Nephron (organoid): Measurements from ENCODE around the gene HMGN4.
"Not testable (repeated sequence)": the region's sequence is repeated elsewhere in the genome, so short reads cannot be mapped to it uniquely, and the experiment has no call there.

Experiments used
- H3K27ac Mint-ChIP-seq, 3 experiments: 2 replicates each; pipeline ENCODE4 v1.8.0; 2020; ENCODE audit warnings: mixed read lengths in 3 of 3, mild to moderate bottlenecking in 2 of 3, moderate library complexity in 1 of 3
- H3K27me3 Mint-ChIP-seq: 2 replicates; pipeline ENCODE4 v1.8.0; 2021; ENCODE audit warnings: low read depth, mild to moderate bottlenecking, moderate library complexity, mixed read lengths
- H3K36me3 Mint-ChIP-seq: 2 replicates; pipeline ENCODE4 v1.8.0; 2020; ENCODE audit warnings: low read depth, mixed read lengths
- H3K4me1 Mint-ChIP-seq: 2 replicates; pipeline ENCODE4 v1.8.0; 2020; ENCODE audit warnings: mixed read lengths
- H3K4me3 Mint-ChIP-seq, 3 experiments: 2 replicates each; pipeline ENCODE4 v1.8.0; 2020; ENCODE audit warnings: mild to moderate bottlenecking in 3 of 3, mixed read lengths in 3 of 3, moderate library complexity in 2 of 3
- H3K9me3 Mint-ChIP-seq: 2 replicates; pipeline ENCODE4 v1.8.0; 2020; ENCODE audit warnings: mixed read lengths
- TF ChIP-seq, protein P1 (sequence below), 3 experiments: fragments of 200-600 bp; sonication (generic); IDR thresholded peaks; one replicate each; pipeline ENCODE4 v1.5.0; 2021; ENCODE audit warnings: antibody characterized with exemption in 3 of 3; ENCODE audit not compliant: unreplicated experiment in 3 of 3

Gene HMGN4

GRCh38 chr6:26507658-26508057, 30.5 kb upstream of the HMGN4 start:
- Mint-ChIP-seq H3K36me3 (no peaks in the 10 kb centered on the region), H3K4me3 (no peak overlapping the region), H3K27ac (no peak overlapping the region), H3K9me3 (no peaks in the 10 kb centered on the region), H3K4me1 (no peaks in the 10 kb centered on the region), H3K27me3 (peaks cover 41% of the 10 kb centered on the region)
- TF ChIP-seq, protein P1, sequence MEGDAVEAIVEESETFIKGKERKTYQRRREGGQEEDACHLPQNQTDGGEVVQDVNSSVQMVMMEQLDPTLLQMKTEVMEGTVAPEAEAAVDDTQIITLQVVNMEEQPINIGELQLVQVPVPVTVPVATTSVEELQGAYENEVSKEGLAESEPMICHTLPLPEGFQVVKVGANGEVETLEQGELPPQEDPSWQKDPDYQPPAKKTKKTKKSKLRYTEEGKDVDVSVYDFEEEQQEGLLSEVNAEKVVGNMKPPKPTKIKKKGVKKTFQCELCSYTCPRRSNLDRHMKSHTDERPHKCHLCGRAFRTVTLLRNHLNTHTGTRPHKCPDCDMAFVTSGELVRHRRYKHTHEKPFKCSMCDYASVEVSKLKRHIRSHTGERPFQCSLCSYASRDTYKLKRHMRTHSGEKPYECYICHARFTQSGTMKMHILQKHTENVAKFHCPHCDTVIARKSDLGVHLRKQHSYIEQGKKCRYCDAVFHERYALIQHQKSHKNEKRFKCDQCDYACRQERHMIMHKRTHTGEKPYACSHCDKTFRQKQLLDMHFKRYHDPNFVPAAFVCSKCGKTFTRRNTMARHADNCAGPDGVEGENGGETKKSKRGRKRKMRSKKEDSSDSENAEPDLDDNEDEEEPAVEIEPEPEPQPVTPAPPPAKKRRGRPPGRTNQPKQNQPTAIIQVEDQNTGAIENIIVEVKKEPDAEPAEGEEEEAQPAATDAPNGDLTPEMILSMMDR (IDR thresholded peaks at IDR 0.05; ENCODE audit: unreplicated experiment in 3 of 3) = no peak

DNA sequence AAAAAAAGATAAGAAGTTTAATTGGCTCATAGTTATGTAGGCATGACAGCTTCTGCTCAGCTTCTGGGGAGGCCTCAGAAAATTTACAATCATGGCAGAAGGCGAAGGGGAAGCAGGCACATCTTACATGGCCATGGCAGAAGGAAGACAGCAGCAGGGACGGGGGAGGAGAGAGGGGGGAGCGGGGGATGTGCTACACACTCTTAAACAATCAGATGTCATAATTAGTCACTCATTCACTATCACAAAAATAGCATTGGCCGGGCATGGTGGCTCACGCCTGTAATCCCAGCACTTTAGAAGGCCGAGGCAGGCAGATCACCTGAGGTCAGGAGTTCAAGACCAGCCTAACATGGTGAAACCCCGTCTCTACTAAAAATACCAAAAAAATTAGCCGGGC, 27.1 kb upstream of the HMGN4 start:
- peaks cover 15% of the 10 kb centered on the region for H3K27me3 Mint-ChIP-seq
- H3K4me3 Mint-ChIP-seq, H3K4me1 Mint-ChIP-seq, H3K9me3 Mint-ChIP-seq, H3K27ac Mint-ChIP-seq, H3K36me3 Mint-ChIP-seq: not testable (repeated sequence)

- H3K4me3 Mint-ChIP-seq = no peak overlapping the region
- no peak overlapping the region for H3K27ac Mint-ChIP-seq
- peaks cover 6% of the 10 kb centered on the region for H3K27me3 Mint-ChIP-seq
- TF ChIP-seq, protein P1 (IDR thresholded peaks at IDR 0.05; ENCODE audit: unreplicated experiment in 3 of 3) = no peak
- H3K4me1 Mint-ChIP-seq = no peaks in the 10 kb centered on the region
- no peaks in the 10 kb centered on the region for H3K36me3 Mint-ChIP-seq
- no peaks in the 10 kb centered on the region for H3K9me3 Mint-ChIP-seq
Measured at GRCh38 chr6:26514984-26515383, 23.2 kb upstream of the HMGN4 start.

DNA sequence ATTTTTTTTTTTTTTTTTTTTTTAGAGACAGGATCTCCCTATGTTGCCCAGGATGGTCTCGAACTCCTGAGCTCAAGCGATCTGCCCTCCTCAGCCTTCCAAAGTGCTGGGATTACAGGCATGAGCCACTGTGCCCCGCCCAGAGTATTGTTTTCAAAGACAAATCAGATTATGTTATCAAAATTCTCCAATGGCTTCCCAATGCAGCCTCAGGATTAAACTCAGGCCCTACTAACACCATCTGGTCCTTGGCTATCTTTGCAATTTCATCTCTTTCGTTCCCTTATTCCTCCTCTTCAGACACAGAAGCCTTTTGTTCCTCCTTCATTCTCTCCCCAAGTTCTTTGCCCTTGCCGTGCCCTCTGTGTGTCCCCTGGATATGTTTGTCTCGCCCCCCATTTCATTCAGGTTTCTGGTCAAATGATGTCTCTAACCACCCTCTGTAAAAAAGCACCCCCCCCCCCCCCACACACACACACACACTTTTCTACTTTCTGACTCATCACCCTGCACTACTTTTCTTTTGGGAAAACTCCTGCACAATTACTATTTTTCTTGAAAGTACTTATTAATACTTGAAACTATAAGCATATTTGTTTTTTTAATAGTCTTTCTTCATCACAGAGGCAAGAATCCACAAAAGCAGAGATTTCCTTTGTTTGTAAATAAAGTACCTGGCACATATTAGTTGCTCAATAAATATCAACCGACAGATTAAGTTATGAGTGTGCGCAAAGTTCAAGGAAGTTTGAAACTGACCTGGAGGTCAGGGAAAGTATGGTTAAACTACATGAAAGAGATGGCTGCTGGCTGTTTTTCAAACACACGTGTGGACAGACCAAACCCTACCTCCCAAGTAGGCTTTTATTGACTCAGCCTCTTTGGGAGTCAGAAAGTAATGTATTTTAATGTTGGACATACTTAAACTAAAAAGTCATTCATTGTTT, 21.4 kb upstream of the HMGN4 start:
- H3K4me1 Mint-ChIP-seq = peaks cover 5% of the 10 kb centered on the region
- no peak overlapping the region for H3K4me3 Mint-ChIP-seq
- H3K27ac Mint-ChIP-seq = no peak overlapping the region
- TF ChIP-seq, protein P1 (IDR thresholded peaks at IDR 0.05; ENCODE audit: unreplicated experiment in 3 of 3) = no peak
- no peaks in the 10 kb centered on the region for H3K36me3 Mint-ChIP-seq
- H3K9me3 Mint-ChIP-seq = no peaks in the 10 kb centered on the region
- H3K27me3 Mint-ChIP-seq = peaks cover 3% of the 10 kb centered on the region

DNA sequence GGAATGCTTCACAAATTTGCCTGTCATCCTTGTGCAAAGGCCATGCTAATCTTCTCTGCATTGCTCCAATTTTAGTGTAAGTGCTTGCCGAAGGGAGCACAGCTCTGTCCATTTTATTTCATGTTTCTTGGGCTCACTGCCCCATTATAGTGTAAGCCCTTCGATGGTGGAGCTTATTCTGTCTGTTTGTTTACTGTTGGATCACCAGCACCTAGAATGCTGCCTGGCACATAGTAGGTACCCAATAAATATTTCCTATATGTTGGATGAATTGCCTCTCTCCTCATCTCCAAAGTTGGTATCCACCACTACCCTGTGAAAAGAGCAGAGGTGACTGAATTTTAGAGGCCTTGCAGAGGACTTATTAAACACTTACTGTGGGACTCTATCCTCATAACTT, 18.8 kb upstream of the HMGN4 start:
- Mint-ChIP-seq H3K27ac (no peak overlapping the region), H3K27me3 (peaks cover 3% of the 10 kb centered on the region), H3K36me3 (no peaks in the 10 kb centered on the region), H3K9me3 (no peaks in the 10 kb centered on the region), H3K4me3 (no peak overlapping the region), H3K4me1 (peaks cover 26% of the 10 kb centered on the region)
- TF ChIP-seq, protein P1 (IDR thresholded peaks at IDR 0.05; ENCODE audit: unreplicated experiment in 3 of 3) = no peak

DNA sequence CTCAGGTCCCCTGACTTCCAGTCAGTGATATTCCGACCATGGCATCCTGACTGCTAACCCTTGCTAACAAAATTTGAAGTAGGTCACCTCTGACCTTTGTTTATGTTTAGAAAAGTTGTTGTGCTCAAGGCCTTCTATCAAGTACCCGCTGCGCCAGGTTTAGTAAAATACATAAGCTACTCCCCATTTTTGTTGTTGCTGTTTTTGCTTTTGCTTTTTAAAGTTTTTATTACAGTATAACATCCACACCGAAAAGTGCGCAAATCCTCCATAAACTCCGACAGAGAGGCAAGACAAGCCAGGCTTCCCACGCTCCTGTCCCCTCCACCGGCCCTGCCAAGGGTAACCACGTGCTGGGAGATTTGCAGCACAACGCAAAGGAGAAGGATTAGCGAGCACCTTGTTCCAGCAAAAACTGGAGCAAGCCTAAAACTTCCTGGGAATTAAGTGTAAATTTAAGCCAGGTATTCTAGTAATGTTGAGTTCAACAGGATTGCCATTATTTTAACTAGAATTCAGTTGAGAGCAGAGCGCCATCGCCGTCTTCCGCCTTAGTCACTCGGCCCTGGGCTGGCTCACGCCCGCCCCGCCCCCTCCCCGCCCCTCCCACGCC, 17.8 kb upstream of the HMGN4 start:
- Mint-ChIP-seq H3K27ac (peak overlapping the region; percentile 97 to 99 (median 99)), H3K36me3 (no peaks in the 10 kb centered on the region), H3K9me3 (no peaks in the 10 kb centered on the region), H3K27me3 (peaks cover 3% of the 10 kb centered on the region), H3K4me1 (peaks cover 26% of the 10 kb centered on the region), H3K4me3 (peak overlapping the region; percentile 86 to 91 (median 88))
- TF ChIP-seq, protein P1 (IDR thresholded peaks at IDR 0.05; ENCODE audit: unreplicated experiment in 3 of 3) = no peak
